COLO668 (cell line): ENCODE measurements around the gene PCNX3.
"Not testable (repeated sequence)": the region's sequence is repeated elsewhere in the genome, so short reads cannot be mapped to it uniquely, and the experiment has no call there.

ENCODE experiments used
- DNase-seq: peaks from one replicate; lab custom pipeline; 2025; ENCODE audit not compliant: unreplicated experiment; lab: John Stamatoyannopoulos, UW

Gene PCNX3

GRCh38 chr11:65637794-65638419, 22.3 kb downstream of the PCNX3 start, which contains the start of gene SIPA1:
Gene SIPA1, plus strand, starts transcription at chr11:65638101. Its CDS starts 2,821 bp downstream, at chr11:65640922.
- DNase-seq: peak; percentile 65

DNA sequence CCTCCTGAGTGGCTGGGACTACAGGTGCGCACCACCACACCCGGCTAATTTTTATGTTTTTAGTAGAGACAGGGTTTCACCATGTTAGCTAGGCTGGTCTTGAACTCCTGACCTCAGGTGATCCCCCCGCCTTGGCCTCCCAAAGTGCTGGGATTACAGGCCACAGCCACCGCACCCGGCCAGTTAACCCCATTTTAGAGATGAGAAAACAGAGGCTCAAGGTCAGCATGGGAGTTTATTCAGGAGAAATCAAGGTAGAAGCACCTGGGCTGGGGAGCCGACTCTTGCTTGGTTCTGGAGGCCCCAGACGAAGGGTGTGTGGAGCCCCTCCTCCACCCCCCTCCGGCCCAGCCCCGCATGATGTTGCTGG, 23.6 kb downstream of the PCNX3 start:
- not testable (repeated sequence) for DNase-seq

GRCh38 chr11:65639623-65640482, 24.3 kb downstream of the PCNX3 start:
- DNase-seq: peak; percentile 37

DNA sequence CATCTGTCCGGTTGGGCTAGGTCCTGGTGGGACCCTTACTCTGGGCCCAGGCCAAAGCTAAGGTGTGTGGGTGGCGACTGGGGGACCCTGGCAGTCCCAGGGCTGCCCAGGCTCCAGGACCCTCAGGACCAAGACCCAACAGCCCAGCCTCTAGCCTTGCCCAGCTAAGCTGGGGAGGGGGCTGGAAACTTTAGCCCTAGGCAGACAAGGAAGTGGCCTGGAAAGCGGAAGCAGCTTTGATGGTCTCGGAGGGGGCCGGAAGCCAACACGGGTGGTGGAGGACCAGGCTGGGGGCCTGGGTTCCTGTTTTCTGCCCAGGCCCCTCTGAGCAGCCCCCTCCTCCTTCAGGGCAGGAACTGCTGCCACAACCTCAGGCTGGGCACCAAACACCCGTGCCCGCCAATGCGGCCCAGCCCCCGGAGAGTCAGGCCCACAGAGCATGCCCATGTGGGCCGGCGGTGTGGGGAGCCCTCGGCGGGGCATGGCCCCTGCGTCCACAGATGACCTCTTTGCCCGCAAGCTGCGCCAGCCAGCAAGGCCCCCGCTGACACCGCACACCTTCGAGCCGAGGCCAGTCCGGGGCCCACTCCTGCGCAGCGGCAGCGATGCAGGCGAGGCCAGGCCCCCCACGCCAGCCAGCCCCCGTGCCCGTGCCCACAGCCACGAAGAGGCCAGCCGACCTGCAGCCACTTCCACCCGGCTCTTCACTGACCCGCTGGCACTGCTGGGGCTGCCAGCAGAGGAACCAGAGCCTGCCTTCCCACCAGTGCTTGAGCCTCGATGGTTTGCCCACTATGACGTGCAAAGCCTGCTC, 25.1 kb downstream of the PCNX3 start:
- no peak for DNase-seq

GRCh38 chr11:65641297-65642013, 25.9 kb downstream of the PCNX3 start:
- DNase-seq: no peak

DNA sequence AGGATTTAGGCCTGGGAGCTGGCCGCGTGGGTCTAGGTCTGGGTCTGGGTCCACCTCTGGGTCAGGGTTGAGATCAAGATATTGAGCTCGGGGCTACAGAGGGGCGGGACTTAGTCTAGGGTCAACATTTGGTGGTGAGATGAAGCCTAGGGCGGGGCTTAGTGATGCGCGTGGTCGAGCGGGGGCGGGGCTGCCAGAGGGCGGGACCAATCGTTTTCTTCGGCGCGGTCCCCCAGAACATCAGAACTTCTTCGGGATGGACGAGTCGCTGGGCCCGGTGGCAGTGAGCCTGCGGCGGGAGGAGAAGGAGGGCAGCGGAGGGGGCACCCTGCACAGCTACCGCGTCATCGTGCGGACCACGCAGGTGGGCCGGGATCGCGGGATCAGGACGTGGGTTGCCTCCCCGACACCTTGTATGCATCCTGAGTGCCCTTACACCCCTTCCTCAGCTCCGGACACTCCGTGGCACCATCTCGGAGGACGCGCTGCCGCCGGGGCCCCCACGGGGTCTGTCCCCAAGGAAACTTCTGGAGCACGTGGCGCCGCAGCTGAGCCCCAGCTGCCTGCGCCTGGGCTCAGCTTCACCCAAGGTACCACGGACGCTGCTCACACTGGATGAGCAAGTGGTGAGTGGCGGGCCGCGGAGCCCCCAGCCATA, 26.6 kb downstream of the PCNX3 start:
- DNase-seq: no peak

DNA sequence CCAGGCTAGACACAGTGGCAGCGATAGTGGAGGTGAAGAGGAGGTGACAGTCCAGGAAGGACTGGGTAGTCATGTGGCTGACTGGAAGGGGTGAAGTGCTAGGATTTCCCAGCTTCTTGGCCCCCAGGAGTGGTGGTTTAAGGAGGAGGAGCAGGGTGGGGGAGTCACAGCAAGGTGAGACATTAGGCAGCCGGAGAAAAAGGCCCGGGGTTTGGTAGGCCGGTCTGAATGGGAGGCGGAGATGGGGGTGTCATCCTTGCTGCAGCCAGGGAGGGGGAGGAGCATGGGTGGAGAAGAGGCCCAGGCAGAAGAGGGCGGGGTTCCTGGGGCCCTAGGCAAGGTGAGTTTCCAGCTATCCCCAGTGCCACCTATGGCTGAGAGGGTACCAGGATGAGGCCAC, 28.4 kb downstream of the PCNX3 start:
- DNase-seq: no peak

DNA sequence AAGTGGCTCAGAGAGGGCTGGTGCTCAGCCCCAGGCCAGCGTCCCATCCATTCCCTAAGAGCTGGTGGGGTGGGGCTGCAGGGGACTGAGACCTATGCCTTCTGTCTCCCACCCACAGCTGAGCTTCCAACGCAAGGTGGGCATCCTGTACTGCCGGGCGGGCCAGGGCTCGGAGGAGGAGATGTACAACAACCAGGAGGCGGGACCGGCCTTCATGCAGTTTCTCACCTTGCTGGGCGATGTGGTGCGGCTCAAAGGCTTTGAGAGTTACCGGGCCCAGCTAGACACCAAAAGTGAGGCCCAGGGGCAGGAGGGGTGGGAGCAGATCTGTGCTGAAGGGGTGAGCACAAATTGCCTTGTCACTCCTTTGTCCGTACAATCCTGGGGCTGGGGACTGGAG, 29.3 kb downstream of the PCNX3 start:
- DNase-seq: no peak

DNA sequence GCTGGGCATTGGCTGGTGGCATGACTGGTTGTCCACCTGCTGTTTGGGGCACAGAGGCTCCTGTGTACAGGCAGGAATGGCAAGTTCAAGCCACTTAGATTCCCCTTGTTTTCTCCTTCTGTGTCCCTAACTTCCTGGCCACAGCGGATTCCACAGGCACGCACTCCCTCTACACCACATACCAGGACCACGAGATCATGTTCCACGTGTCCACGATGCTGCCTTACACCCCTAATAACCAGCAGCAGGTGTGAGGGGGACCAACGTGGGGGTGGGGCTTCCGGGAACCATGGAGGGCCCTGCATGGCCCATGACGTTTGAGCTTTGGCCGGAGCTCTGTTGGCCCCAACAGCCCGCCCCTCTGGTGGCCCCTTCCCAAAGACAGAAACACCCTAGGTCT, 30.1 kb downstream of the PCNX3 start:
- DNase-seq: no peak

DNA sequence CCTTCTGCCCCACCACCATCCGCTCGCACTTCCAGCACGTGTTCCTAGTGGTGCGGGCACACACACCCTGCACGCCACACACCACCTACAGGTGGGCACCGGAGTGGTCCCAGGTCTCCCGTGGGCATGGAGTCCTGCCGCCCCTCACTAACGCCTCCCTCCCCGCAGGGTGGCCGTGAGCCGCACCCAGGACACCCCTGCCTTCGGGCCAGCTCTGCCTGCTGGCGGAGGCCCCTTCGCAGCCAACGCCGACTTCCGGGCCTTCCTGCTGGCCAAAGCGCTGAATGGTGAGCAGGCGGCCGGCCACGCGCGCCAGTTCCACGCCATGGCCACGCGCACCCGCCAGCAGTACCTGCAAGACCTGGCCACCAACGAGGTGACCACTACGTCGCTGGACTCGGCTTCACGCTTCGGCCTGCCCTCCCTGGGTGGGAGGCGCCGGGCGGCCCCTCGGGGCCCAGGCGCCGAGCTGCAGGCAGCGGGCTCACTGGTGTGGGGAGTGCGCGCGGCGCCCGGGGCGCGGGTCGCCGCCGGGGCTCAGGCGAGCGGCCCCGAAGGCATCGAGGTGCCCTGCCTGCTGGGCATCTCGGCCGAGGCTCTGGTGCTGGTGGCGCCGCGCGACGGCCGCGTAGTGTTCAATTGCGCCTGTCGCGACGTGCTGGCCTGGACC, 30.8 kb downstream of the PCNX3 start:
- no peak for DNase-seq

GRCh38 chr11:65646958-65647701, 31.6 kb downstream of the PCNX3 start:
- peak; percentile 54 for DNase-seq

GRCh38 chr11:65648997-65649493, 33.5 kb downstream of the PCNX3 start:
- no peak for DNase-seq

DNA sequence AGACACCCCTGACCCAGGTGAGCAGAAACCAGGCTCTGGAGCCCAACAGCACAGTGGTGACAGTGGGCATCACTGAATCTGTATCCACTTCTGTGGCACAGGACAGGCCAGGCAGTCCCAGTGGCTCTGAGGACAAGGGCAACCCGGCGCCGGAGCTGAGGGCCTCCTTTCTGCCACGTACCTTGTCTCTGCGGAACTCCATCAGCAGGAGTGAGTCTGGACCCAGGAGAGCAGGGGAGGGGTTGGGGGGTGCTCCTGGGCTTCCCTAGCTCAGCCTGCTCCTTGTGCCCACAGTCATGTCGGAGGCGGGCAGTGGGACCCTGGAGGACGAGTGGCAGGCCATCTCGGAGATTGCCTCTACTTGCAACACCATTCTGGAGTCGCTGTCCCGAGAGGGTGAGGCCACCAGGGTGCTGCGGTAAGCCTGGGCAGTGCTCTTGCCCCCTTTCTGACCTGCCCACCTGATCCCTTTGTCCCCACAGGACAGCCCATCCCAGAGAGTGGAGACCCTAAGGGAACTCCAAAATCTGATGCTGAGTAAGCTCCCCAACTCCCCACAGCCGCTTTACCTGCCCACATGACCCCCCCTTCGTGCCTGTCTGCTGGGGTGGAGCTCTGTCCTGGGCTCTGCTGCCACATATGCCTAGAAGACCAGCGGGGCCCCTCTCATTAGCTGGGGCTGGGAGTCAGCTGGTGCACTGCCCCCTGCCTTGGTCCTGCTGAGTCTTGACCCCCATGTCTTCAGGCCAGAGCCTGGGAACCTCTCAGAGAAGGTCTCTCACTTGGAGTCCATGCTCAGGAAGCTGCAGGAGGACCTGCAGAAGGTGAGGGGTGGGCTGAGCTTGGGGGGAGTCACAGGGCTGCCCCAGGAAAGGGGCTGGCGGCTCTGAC, 34.3 kb downstream of the PCNX3 start:
- DNase-seq: no peak

GRCh38 chr11:65650547-65651338, 35.2 kb downstream of the PCNX3 start:
- DNase-seq: no peak

- DNase-seq: no peak
These were observed 35.7 kb downstream of the PCNX3 start for GRCh38 chr11:65651339-65651588.

- DNase-seq: peak; percentile 46
These were observed 36.3 kb downstream of the PCNX3 start for GRCh38 chr11:65651589-65652510.
